Measurements from ENCODE around the gene RTBDN.
A peak's percentile ranks its signal among the peaks of the same experiment; 100 is the strongest.

RTBDN gene

GRCh38 chr19:12815088-12815487 is 19.3 kb downstream of the RTBDN start:
- Histone ChIP-seq H3K4me3 (replicated peaks; ENCODE audit: low read depth, low read length) (no peak overlapping the region), H3K27me3 (replicated peaks; ENCODE audit: control insufficient read depth, insufficient read depth, low read length) (no peaks in the 10 kb centered on the region), H3K36me3 (ENCODE audit: control insufficient read depth, insufficient read depth, low read length) (peaks cover 3% of the 10 kb centered on the region)
- TF ChIP-seq CTCF (IDR thresholded peaks at IDR 0.05; ENCODE audit: insufficient read depth, low read length, poor library complexity, severe bottlenecking) = no peak
- DNase-seq (ENCODE audit: extremely low read depth, insufficient read length) = no peak

- Histone ChIP-seq H3K36me3 (ENCODE audit: control insufficient read depth, insufficient read depth, low read length) (peaks cover 4% of the 10 kb centered on the region), H3K27me3 (replicated peaks; ENCODE audit: control insufficient read depth, insufficient read depth, low read length) (no peaks in the 10 kb centered on the region), H3K4me3 (replicated peaks; ENCODE audit: low read depth, low read length) (peak within 1 kb of the TSS; percentile 89)
- peak; percentile 1 for TF ChIP-seq CTCF (IDR thresholded peaks at IDR 0.05; ENCODE audit: insufficient read depth, low read length, poor library complexity, severe bottlenecking)
- DNase-seq (ENCODE audit: extremely low read depth, insufficient read length) = peak; percentile 95
Measured at GRCh38 chr19:12806242-12807081, 27.9 kb downstream of the RTBDN start, which contains the start of gene RNASEH2A. RNASEH2A (plus strand) TSS chr19:12806584; CDS start chr19:12806674, 90 bp downstream.

GRCh38 chr19:12804051-12804450 is 30.3 kb downstream of the RTBDN start:
- no peak for DNase-seq (ENCODE audit: extremely low read depth, insufficient read length)
- Histone ChIP-seq H3K27me3 (replicated peaks; ENCODE audit: control insufficient read depth, insufficient read depth, low read length) (no peaks in the 10 kb centered on the region), H3K36me3 (ENCODE audit: control insufficient read depth, insufficient read depth, low read length) (no peaks in the 10 kb centered on the region), H3K4me3 (replicated peaks; ENCODE audit: low read depth, low read length) (no peak overlapping the region)
- no peak for TF ChIP-seq CTCF (IDR thresholded peaks at IDR 0.05; ENCODE audit: insufficient read depth, low read length, poor library complexity, severe bottlenecking)

GRCh38 chr19:12802267-12803106 is 31.9 kb downstream of the RTBDN start:
- DNase-seq (ENCODE audit: extremely low read depth, insufficient read length) = no peak
- H3K27me3 ChIP-seq (replicated peaks; ENCODE audit: control insufficient read depth, insufficient read depth, low read length) = no peaks in the 10 kb centered on the region
- no peaks in the 10 kb centered on the region; the same call in 1 of the 2 replicates for H3K36me3 ChIP-seq (ENCODE audit: control insufficient read depth, insufficient read depth, low read length)
- no peak for TF ChIP-seq CTCF (IDR thresholded peaks at IDR 0.05; ENCODE audit: insufficient read depth, low read length, poor library complexity, severe bottlenecking)
- H3K4me3 ChIP-seq (replicated peaks; ENCODE audit: low read depth, low read length) = peak overlapping the region; percentile 66

- H3K27me3 ChIP-seq (replicated peaks; ENCODE audit: control insufficient read depth, insufficient read depth, low read length) = no peaks in the 10 kb centered on the region
- H3K4me3 ChIP-seq (replicated peaks; ENCODE audit: low read depth, low read length) = peak within 1 kb of the TSS; percentile 66
- TF ChIP-seq CTCF (IDR thresholded peaks at IDR 0.05; ENCODE audit: insufficient read depth, low read length, poor library complexity, severe bottlenecking) = no peak
- no peaks in the 10 kb centered on the region; the same call in 1 of the 2 replicates for H3K36me3 ChIP-seq (ENCODE audit: control insufficient read depth, insufficient read depth, low read length)
- peak; percentile 92 for DNase-seq (ENCODE audit: extremely low read depth, insufficient read length)
Measured at GRCh38 chr19:12801466-12802266, 32.7 kb downstream of the RTBDN start, which contains the start of the genes PRDX2 and THSD8. PRDX2 (minus strand) TSS chr19:12801800; CDS start chr19:12801261, 539 bp downstream. THSD8 (plus strand) TSS chr19:12802069; CDS start chr19:12802072, 3 bp downstream.
